Suppressor macrophage treated with lipopolysaccharide for 4 hours (primary cell): ENCODE results near the gene INF2.
"Not testable (repeated sequence)": the region's sequence is repeated elsewhere in the genome, so short reads cannot be mapped to it uniquely, and the experiment has no call there.

ENCODE experiments used
- DNase-seq: peaks from one replicate; pipeline ENCODE4 v3.0.0-alpha.2; 2020

Gene INF2

DNA sequence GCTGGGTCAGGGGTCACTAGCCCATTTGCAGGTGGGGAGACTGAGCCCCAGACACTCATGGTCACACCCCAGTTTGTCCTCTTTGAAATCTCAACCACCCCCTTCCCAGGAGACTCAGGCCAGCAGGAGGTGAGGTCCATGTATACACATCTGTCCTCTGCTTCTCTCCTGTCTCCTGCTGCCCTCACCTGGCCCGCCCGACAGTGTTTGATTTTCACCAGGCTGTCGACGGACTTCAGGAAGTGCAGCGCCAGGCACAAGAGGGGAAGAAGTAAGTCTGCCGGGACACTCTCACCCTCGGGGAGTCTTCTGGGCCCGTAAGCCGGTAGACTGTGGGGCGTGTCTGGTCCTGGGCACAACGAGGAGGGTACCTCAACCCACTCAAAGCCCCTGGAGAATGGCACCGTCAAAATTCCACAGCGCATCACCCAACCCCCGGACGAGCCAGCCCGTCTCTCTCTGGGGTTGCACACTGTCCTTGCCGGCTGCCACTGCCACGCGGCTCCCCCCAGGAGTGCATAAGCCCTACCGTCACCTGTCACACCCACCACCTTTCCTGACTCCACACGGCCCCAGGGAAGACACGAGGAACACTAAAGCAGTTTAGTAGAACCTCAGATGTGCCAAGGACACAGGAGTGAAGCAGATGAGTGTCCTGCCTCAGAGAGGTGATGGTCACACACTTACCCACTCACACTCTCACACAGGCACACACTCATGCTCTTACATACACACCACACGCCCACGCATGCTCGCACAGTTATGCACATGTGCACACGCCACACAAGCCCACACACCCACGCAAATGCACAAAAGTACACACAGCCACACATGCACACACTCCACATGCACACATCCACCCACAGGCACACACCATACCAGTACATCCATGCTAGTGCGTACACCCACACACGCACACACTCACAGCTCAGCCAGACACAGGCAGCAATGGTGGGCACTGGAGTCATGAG lies 50.4 kb downstream of the INF2 start:
- DNase-seq: no peak

DNA sequence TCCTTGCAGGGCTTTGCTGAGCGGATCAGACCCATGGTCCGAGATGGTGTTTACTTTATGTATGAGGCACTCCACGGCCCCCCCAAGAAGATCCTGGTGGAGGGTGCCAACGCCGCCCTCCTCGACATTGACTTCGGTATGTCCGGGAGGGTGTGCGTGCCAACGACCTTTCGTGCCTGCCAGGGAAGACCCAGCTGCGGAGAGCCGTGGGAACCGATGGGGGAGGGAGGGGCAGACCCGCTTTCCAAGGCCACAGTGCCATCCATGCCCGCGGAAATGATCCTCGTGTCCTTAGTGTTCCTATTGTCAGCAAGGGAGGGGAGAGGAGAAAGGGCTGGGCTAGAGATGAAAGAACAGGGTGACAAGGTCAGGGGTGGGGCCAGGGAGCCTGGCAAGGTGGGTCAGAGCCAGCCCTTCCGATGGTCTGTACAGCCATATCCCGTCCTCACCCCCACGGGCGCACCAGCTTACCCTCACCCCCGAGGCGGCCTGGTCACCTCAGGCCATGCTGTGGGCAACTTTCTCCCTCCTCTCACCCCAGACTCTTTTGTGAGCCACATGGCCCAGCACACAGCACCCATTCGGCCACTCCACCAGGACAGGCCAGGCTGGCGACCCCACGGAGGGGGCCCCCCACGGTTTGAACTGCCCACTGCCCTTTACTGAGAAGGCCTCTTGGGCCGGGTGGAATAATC lies 51.8 kb downstream of the INF2 start:
- no peak for DNase-seq

DNA sequence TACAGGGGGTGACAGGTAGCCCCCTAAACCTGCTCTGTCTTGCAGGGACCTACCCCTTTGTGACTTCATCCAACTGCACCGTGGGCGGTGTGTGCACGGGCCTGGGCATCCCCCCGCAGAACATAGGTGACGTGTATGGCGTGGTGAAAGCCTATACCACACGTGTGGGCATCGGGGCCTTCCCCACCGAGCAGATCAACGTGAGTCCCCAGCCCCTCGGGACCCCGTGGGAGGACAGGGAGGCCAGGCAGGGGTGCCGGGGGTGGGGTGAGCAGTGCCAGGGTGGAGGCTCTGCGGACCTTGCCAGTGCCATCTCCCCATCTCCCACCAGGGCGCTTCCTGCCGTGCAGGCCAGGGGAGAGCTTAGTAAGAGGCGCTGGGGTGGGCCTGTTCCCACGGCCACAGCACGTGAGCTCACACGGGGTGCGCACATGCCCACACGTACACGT lies 52.4 kb downstream of the INF2 start:
- no peak for DNase-seq

DNA sequence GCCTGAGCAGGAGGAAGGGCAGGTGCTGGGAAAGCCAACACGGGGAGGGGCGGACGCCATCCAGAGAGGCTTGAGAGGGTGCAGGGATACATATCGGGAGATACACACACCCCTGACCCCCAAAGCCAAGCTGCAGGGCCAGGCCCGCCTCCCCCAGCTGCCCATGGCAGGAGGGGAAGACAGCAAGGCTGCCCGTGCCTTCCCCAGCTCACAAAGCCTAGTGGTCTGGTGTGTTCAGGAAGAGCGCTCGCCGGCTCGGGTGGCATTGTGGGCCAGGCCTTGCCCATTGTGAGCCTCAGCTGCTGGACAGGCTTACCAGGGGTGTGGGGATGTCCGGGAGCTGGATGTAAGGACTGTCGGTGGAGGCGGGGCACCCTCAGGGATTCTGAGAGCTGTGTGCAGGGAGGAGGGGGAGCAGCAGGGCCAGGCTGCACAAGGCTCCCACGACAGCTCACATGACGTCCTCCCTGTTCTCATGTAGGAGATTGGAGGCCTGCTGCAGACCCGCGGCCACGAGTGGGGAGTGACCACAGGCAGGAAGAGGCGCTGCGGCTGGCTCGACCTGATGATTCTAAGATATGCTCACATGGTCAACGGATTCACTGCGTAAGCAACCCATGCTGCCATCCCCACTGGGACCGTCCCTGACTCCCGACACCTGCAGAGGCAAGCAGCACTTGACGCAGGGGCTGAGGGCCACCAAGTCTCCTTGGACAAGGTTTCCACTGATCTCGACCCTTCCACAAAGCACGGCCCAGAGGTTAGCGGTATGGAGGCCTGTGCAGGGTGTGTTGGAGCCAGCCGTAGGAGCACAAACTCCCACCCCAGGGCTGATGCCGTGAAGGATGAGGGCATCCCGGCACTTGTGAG lies 53.4 kb downstream of the INF2 start:
- DNase-seq: no peak

DNA sequence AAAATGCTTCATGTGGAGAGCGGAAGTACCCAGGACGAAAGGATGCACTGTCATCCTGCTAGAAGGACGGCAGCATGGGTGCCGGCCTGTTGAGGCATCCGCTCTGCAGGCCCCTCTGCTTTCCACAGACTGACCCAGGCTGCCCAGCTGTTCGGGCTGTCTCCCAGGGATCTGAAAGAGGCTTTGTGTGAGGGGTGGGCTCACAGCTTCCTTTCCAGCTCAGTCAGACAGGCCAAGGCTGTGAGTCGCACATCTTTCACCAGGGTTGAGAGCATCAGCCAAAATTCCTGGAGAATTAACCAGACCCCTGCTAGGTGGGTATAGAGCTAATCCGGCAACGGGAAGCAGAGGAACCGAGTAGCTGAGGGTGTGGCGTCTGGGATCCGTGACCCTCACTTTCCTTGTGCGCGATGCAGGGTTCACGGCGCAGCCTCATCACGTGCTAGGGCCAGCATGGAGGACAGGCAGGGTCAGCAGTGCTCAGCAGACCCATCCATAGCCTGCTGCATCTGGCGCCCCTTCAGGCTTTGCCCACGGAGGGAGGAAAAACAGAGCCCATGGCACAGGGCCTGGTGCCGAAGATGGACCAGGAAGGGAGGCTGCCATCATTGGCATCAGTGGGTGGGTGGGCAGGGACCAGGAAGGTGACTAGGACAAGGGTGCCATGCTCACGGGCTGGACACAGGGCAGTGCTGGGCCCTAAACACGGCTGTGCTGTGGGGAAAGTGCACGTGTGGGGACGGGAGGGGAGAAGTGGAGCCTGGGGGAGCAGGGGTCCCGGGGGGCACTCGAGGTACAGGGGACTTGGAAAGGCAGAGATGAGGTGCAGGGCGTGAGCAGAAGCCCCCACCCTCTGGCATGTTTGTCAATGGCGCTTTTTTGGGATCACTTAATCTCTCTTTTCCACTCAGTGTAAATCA lies 54.3 kb downstream of the INF2 start:
- no peak for DNase-seq

DNA sequence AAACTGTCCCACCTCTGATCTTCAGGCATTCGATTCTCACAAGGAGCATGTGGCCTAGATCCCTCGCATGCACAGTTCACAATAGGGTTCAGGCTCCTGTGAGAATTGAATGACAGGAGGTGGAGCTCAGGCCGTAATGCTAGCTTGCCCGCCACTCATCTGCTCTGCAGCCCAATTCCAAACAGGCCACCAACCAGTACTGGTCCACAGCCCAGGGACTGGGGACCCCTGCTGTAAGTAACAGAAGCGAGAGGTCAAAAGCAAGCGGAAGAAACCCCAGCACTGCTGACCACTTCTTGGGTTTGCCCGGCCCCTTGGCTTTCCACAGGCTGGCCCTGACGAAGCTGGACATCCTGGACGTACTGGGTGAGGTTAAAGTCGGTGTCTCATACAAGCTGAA lies 55.1 kb downstream of the INF2 start:
- no peak for DNase-seq

DNA sequence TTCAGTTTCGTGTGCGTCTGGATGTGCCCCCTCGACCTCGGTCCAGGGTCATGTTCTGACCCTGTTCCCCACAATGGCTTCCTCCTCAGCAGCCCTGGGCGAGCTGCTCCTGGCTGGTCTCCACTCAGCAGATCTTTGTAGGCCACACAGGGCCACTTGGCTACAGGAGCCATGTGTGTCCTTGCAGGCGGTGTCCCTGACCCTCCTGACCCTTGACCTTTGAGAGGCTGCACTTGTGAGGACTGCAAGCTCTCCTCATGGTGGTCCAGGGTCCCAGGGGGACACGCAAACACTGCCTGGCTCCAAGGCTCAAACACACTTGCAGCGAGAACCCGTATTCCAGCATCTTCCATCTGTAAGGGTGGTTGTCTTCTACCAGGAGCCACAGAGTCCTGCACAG lies 56.0 kb downstream of the INF2 start:
- no peak for DNase-seq

DNA sequence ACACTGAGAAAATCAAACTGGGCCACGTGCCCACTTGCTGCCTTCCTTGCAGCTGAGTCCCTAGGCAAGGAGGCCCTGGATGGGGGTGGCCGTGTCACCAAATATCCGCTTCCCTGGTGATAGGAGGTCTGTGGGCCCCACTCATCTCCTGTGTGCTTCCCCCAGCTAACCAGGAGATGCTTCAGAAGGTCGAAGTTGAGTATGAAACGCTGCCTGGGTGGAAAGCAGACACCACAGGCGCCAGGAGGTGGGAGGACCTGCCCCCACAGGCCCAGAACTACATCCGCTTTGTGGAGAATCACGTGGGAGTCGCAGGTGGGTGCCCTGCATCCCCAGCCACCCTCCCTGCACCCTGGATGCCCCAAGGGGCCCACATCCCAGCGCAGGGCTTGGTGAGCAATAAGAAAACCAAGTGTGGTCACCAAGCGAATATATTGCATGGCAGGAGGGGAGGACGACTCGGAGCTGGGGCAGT lies 56.7 kb downstream of the INF2 start:
- DNase-seq: no peak

DNA sequence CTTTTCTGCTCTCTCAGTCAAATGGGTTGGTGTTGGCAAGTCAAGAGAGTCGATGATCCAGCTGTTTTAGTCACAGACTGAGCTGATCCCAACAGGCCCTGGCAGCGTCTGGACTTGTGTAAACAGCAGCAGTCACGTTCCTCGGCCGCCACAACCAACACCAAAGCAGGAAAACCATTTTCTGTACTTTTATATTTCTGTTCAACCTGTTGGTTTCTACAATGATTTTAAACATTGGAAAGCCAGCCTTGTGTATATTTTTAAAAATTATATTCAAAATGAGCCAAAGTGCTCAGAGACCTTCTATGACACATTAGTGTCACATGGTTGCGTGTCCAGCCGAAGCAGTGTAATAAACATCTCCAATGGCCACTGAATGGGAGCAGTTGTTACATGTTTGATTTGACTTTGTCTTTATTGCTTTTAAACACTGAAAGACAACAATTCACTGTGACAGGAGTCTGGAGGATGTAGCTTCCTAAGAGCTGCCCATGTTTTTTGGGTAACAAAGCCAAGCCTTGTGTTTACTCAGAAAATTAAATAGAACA lies 57.6 kb downstream of the INF2 start:
- no peak for DNase-seq

DNA sequence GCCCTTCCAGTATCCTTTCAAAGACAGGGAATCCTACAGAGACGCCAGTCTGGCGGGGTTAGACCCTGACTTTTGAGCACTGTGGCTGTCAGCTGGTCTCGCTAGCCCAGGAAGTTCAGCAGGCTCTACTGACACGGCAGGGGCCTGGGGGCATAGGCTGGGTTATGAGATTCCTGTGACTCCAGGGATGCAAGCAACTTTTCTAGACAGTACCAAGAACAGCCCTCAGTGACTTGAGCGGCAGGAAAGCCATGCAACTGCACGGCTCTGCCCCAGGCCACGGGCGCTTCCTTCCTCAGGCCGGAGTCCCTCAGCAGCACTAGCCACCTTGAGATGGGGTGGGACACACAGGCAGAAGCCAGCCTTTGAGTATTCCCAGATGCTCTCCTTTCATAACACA lies 58.5 kb downstream of the INF2 start:
- DNase-seq: no peak

DNA sequence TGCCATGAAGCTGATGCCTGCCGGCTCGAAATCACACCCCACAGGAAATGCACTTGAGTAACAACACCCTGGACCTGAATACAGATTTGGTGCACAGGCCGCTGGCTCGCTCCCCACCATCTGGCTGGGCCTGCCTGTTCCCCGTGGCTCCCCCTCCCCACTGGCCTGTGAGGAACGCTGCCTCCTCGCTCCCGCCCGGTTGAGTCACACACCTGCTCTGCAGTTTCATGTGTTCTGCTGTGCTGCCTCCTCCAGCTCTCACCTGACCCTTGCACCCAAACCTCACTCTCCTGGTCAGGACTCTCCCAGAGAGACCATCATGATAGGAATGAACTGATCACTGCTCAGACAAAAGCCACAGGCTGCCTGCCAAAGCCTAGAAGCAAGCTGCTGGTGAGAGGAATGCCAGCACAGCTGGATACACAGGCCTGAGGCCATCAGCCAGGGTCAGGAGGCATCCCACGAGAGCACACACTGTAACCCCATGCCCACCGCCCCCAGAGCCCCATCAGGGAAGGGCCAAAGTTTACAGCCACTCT lies 59.8 kb downstream of the INF2 start:
- no peak for DNase-seq

DNA sequence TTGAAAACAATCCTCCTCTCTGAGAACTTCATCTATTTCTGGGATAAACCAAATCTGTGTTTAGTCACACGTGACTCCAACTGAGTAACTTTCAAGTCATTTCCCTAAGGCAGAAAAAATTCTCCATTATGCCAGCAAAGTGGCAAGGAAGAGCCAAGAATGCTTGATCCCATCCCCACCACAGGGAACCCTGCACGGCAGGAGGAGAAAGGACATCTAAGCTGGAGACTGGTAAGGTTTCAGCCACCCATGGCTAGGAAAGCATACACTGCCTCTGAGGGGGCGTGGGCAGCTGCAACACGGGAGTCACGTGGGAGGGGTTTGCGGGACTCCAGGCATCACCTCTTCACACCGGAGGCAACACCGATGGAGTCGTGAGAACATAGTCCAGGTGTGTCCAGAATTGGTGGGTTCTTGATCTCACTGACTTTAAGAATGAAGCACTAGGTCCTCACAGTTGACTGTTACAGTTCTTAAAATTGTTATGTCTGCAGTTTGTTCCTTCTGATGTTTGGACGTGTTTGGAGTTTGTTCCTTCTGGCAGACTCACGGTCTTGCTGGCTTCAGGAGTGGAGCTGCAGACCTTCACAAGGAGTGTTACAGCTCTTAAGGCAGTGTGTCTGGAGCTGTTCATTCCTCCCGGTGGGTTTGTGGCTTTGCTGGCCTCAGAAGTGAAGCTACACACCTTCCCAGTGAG lies 60.8 kb downstream of the INF2 start:
- no peak for DNase-seq

DNA sequence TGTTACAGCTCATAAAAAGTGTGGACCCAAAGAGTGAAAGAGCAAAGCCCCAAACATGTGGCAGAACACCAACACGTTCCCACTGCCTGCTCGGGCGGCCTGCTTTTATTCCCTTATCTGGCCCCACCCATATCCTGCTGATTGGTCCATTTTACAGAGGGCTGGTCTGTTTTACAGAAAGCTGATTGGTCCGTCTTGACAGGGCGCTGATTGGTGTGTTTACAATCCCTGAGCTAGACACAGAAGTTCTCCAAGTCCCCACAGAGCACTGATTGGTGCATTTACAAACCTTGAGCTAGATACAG lies 61.3 kb downstream of the INF2 start:
- not testable (repeated sequence) for DNase-seq

DNA sequence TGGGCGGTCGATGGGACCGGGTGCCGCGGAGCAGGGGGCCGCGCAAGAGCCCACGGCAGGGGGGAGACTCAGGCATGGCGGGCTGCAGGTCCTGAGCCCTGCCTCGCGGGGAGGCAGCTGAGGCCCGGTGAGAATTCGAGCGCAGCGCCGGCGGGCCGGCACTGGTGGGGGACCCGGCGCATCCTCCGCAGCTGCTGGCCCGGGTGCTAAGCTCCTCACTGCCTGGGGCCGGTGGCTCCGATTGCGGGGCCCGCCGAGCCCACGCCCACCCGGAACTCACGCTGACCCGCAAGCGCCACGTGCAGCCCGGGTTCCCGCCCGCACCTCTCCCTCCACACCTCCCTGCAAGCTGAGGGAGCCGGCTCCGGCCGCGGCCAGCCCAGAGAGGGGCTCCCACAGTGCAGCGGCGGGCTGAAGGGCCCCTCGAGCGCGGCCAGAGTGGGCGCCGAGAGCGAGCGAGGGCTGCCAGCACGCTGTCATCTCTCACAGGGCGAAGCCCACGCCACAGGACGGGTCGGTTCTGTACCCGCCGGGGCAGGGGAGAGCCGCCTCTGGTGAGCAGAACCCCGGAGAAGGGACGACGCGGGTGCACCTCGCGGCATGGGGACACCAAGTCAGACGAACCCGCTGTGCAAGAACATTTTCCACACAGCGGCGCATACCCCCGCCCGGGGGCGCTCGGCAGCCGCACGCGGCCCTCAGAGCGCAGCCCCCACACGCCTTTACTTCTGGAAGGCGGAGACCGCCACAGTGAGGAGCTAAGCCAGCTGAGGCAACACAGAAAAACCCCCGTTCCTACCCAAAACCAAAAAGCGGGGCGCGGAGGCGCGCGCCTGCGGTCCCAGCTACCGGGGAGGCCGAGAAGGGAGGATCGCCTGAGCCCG lies 62.4 kb downstream of the INF2 start:
- DNase-seq: no peak

DNA sequence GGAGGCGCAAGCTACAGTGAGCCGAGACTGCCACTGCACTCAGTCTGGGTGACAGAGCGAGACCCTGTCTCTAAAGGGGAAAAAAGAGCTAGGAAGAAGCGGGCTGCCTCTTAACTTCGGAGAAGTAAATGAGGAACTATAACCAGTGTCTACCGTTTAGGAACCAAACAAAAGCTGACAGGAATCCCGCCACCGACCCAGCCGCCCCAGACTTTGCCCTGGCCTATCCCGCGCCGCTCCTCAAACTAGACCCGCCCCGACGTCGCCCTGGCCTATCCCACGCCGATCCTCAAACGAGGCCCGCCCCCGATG lies 63.0 kb downstream of the INF2 start:
- DNase-seq: no peak

DNA sequence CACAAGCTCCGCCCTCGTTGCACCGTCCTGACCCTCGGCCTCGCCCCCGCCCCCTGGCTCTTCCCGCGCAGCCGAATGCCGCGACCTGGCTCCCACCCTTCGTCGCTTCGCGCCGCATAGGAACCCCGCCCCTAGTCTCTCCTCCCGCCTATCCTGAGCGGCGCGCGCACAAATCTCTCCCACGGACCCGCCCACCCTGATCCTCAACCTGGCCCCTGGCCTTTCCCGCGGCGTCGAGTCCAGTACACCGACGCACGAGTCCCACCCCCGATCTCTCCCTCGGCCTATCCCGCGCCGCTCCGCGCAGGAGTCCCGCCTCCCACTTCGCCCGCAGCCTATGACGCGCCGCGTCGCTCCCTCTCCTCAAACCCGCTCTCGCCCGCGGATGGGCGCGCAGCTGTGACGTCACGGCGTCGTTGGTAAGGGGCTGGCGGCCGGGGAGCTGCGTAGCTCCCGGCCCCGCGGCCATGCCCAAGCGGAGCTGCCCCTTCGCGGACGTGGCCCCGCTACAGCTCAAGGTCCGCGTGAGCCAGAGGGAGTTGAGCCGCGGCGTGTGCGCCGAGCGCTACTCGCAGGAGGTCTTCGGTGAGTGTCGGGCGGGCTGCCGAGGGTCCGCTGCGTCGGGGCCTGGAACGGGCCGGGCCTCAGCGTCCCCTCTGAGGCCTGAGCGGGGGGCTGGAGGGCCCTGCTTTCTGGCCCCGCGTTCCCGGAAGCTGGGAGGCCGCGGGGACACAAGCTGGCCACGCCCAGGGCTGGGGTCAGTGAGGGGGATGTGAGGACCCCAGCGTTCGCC lies 63.5 kb downstream of the INF2 start, which contains the start of gene SIVA1:
SIVA1 (plus strand) TSS at position 413 of the 793 bp plus-strand sequence; CDS start at position 468, 55 bp downstream.
- DNase-seq: peak; percentile 100

DNA sequence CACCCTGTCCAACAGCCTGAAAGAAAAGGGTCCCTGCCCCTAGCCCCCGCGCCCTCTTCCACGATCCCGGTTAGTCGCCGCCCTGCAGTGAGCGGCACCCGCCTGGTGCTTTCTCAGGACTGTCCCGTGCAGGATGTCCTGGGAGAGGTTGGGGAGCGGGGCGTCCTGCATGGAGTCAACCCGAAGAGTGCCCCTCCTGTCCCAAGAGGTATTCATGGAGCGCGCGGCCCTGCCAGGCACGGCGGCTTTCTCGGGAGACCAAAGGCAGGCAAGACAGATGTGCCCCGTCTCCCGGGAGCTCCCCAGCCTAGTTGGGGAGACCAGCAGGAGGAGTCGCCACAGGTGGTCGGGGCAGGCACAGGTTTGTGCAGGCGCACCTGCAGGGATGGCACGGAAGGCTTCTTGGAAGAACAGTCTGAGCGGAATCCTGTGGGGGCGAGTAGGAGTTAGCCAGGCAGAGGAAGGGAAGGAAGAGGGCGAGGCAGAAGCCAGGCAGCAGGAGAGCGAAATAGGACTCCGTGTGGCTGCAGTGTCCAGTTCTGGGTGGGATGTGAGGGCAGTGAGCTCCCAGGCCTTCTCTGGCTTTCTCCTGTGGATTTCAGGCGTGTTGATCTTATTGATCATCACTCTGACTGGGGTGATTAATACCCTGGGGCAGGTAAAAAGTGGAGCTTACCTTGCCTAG lies 64.3 kb downstream of the INF2 start:
- peak; percentile 14 for DNase-seq

DNA sequence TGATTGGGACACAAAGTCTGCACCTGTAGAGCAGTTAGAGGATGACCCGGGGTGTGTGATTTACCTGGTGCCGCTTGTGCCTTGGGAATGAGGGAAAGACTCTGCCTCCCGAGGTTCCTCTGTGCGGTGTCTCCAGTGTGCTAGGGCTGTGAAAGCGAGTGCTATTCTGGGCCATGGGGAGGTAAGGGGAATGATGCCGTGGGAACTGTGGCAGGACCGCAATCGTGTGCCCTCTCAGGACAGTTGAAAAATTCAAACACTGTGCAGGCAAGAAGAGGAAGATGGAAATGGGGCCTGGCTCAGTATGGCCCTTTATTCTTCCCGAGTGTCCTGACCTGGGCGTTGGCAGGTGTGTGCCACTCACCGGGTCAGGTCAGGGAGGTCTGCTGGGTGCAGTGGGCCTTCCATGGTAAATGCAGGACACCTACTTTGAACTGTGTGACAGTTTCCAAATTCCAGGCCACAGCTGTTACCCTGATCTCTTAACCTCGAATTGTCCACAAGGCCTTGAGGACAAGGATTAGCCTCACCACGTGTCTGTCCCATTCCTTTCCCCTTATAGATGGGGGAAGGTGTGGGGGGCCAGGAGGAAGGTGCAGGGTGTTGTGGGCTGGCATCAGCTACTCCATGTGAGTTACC lies 64.9 kb downstream of the INF2 start:
- DNase-seq: no peak
